HCT116 (cell line): ENCODE results near the gene MTHFS. TPM values are rescaled to one million over a fixed set of nuclear protein-coding genes. Genes with fewer than 3 reads are reported as not detected.

Experiments used
- ATAC-seq: fragments of 200-7000 bp; cut with Tn5 transposase; 2 replicates; pipeline ENCODE4 v1.9.1; 2020; ENCODE audit warnings: mild to moderate bottlenecking, moderate library complexity
- BruUV-seq: library from RNA; stranded (reverse); fragments of 400-500 nt; replicated peaks from 2 replicates; lab custom pipeline; 2021; lab: Mats Ljungman, UMichigan
- CTCF ChIA-PET: fragments of 300-600 bp; sonication (Branson Sonifier 250); formaldehyde crosslinking; loops from one replicate; lab custom pipeline; 2021; ENCODE audit warnings: antibody characterized with exemption; lab: Charles Lee
- POLR2A ChIA-PET: fragments of 300-600, 350-600 bp; sonication (Branson Sonifier 250); formaldehyde crosslinking; loops from one replicate; lab custom pipeline; 2021; ENCODE audit warnings: antibody characterized with exemption; lab: Charles Lee
- RAD21 ChIA-PET, 2 experiments: fragments of 300-600 bp; sonication (Branson Sonifier 250); formaldehyde crosslinking; loops; one replicate each; lab custom pipeline; 2023; ENCODE audit warnings: low total read pairs in 2 of 2; ENCODE audit not compliant: uncharacterized antibody in 2 of 2, unreplicated experiment in 2 of 2, low non-redundant PET in 1 of 2; lab: Charles Lee
- DNase-seq: peaks from one replicate; pipeline ENCODE4 v3.0.0-alpha.2; 2010; ENCODE audit warnings: low read depth, low spot score
- H2AFZ ChIP-seq: fragments of 200-600 bp; shearing (Covaris generic), sonication (generic); 2 replicates; pipeline ENCODE4 v1.6.1; 2017; ENCODE audit warnings: low read depth, mixed run types, mixed read lengths, antibody characterized with exemption, low read length; ENCODE audit not compliant: poor library complexity, severe bottlenecking
- H3K27ac ChIP-seq: 2 replicates; pipeline ENCODE4 v1.5.1; 2012; ENCODE audit warnings: low read depth, low read length
- H3K27me3 ChIP-seq: fragments of 200-600 bp; sonication (generic); 2 replicates; pipeline ENCODE4 v1.6.1; 2016; ENCODE audit warnings: mixed run types, low read length, mixed read lengths; ENCODE audit not compliant: insufficient read depth
- H3K36me3 ChIP-seq, 2 experiments: fragments of 200-500 bp in 1 of 2; fragments of 200-600 bp in 1 of 2; sonication (Bioruptor generic) in 1 of 2; sonication (generic) in 1 of 2; 2 replicates each; pipeline versions ENCODE4 v1.5.1 to v1.6.1; 2014 to 2016; ENCODE audit warnings: low read length in 2 of 2, inconsistent platforms in 1 of 2, mixed read lengths in 1 of 2, mixed run types in 1 of 2; ENCODE audit not compliant: insufficient read depth in 2 of 2, control insufficient read depth in 1 of 2
- H3K4me1 ChIP-seq, 2 experiments: fragments of 200-600 bp in 1 of 2; sonication (generic) in 1 of 2; 2 replicates each; pipeline versions ENCODE4 v1.5.1 to v1.6.1; 2012 to 2017; ENCODE audit warnings: low read length in 2 of 2, inconsistent platforms in 1 of 2, mild to moderate bottlenecking in 1 of 2, mixed read lengths in 1 of 2, mixed run types in 1 of 2, moderate library complexity in 1 of 2; ENCODE audit not compliant: insufficient read depth in 2 of 2, control insufficient read depth in 1 of 2
- H3K4me2 ChIP-seq: fragments of 200-600 bp; sonication (generic); 2 replicates; pipeline ENCODE4 v1.6.1; 2017; ENCODE audit warnings: mixed run types, low read length, mixed read lengths
- H3K4me3 ChIP-seq, 2 experiments: fragments of 200-600 bp in 1 of 2; sonication (generic) in 1 of 2; replicated peaks in 1 of 2; 2 replicates each; pipeline ENCODE4 v1.5.1; 2011 to 2016; ENCODE audit warnings: low read length in 2 of 2, control low read depth in 1 of 2, low read depth in 1 of 2, mild to moderate bottlenecking in 1 of 2, mixed read lengths in 1 of 2, mixed run types in 1 of 2
- H3K79me2 ChIP-seq: fragments of 200-600 bp; sonication (generic); 2 replicates; pipeline ENCODE4 v1.6.1; 2017; ENCODE audit warnings: mild to moderate bottlenecking, mixed run types, low read length, moderate library complexity, mixed read lengths; ENCODE audit not compliant: insufficient read depth
- H3K9ac ChIP-seq: fragments of 200-600 bp; sonication (generic); 2 replicates; pipeline ENCODE4 v1.6.1; 2016; ENCODE audit warnings: low read length, mixed read lengths
- H3K9me2 ChIP-seq: fragments of 200-600 bp; sonication (generic), shearing (Covaris generic); 2 replicates; pipeline ENCODE4 v1.6.1; 2017; ENCODE audit warnings: mixed run types, mild to moderate bottlenecking, moderate library complexity; ENCODE audit not compliant: insufficient read depth
- H3K9me3 ChIP-seq, 2 experiments: fragments of 200-500 bp in 1 of 2; fragments of 200-600 bp in 1 of 2; sonication (Bioruptor generic) in 1 of 2; sonication (generic) in 1 of 2; 2 replicates each; pipeline ENCODE4 v1.6.1; 2014 to 2017; ENCODE audit warnings: low read length in 2 of 2, mixed read lengths in 2 of 2, inconsistent platforms in 1 of 2, low read depth in 1 of 2, mild to moderate bottlenecking in 1 of 2, mixed run types in 1 of 2, moderate library complexity in 1 of 2; ENCODE audit not compliant: control insufficient read depth in 1 of 2, insufficient read depth in 1 of 2
- H4K20me1 ChIP-seq: fragments of 200-600 bp; sonication (generic), shearing (Covaris generic); 2 replicates; pipeline ENCODE4 v1.6.1; 2017; ENCODE audit warnings: mixed run types, mild to moderate bottlenecking, moderate library complexity; ENCODE audit not compliant: insufficient read depth
- CEBPB ChIP-seq: IDR thresholded peaks from 2 replicates; pipeline ENCODE4 v1.6.1; 2012; ENCODE audit warnings: low read depth
- CTCF ChIP-seq, 3 experiments: fragments of 200-600 bp in 1 of 3; sonication (generic) in 1 of 3; IDR thresholded peaks in 2 of 3; conservative IDR thresholded peaks in 1 of 3; 2 replicates each; pipeline ENCODE4 v1.5.1; 2012 to 2017; ENCODE audit warnings: low read depth in 2 of 3, low read length in 2 of 3, antibody characterized with exemption in 1 of 3, borderline replicate concordance in 1 of 3, control low read depth in 1 of 3, mild to moderate bottlenecking in 1 of 3, mixed read lengths in 1 of 3, mixed run types in 1 of 3, moderate library complexity in 1 of 3; ENCODE audit not compliant: insufficient read depth in 1 of 3
- EGR1 ChIP-seq: IDR thresholded peaks from 2 replicates; pipeline ENCODE4 v1.6.1; 2012; ENCODE audit warnings: low read depth
- EZH2phosphoT487 ChIP-seq: fragments of 200-600 bp; IDR thresholded peaks from 2 replicates; pipeline ENCODE4 v1.6.1; 2018; ENCODE audit warnings: antibody characterized with exemption, borderline replicate concordance
- JUND ChIP-seq: IDR thresholded peaks from 2 replicates; pipeline ENCODE4 v1.6.1; 2012
- POLR2AphosphoS5 ChIP-seq: IDR thresholded peaks from 2 replicates; pipeline ENCODE4 v1.6.1; 2011; ENCODE audit warnings: mild to moderate bottlenecking, low read depth, low read length, moderate library complexity
- RAD21 ChIP-seq: IDR thresholded peaks from 2 replicates; pipeline ENCODE4 v1.6.1; 2012; ENCODE audit warnings: low read depth, mild to moderate bottlenecking
- SIN3A ChIP-seq: IDR thresholded peaks from 2 replicates; pipeline ENCODE4 v1.6.1; 2012; ENCODE audit warnings: low read depth
- SP1 ChIP-seq: IDR thresholded peaks from 2 replicates; pipeline ENCODE4 v1.6.1; 2012; ENCODE audit warnings: low read depth
- SRF ChIP-seq: IDR thresholded peaks from 2 replicates; pipeline ENCODE4 v1.6.1; 2012; ENCODE audit warnings: low read depth
- TCF7L2 ChIP-seq: IDR thresholded peaks from 2 replicates; pipeline ENCODE4 v1.7.0; 2011; ENCODE audit warnings: borderline replicate concordance, inconsistent platforms; ENCODE audit not compliant: insufficient read depth, insufficient read length; ENCODE audit errors: extremely low read depth
- YY1 ChIP-seq: IDR thresholded peaks from 2 replicates; pipeline ENCODE4 v1.6.1; 2011; ENCODE audit warnings: low read length, low read depth, moderate library complexity, mild to moderate bottlenecking; ENCODE audit not compliant: insufficient replicate concordance; ENCODE audit errors: extremely low read depth
- intact Hi-C: fragments of 100-400 bp; cut with micrococcal nuclease; formaldehyde crosslinking; loops from 2 replicates; pipeline ENCODE4 v1.10.0; 2022
- total RNA-seq: library from RNA; stranded (reverse); gene quantifications from one replicate; pipeline ENCODE4 v1.2.1, GENCODE V29; 2021; ENCODE audit not compliant: unreplicated experiment
- TF ChIP-seq, protein P1 (sequence below): IDR thresholded peaks from 2 replicates; pipeline ENCODE4 v1.6.1; 2012

MTHFS gene
- total RNA-seq, 1 experiment from 2014 or later: 30.5 TPM

DNA sequence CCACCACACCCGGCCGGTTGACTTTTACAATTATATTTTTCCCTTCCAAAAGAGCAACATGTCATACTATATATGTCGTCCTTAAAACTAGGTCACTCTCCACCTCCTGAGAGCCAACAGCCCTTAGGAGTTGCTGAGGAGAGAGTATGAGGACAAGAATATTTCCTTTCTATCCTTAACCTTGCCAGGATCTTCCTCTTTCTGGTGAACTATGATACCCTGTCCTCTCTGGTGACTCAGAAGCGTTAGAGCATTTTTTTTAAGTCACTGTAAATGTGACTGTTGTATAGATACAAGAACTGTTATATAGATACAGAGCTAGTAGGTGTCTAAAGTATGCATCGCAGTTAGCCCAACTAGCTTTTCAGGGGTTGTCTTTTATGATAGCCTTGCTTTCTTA, 33.7 kb upstream of the MTHFS start:
- Histone ChIP-seq H3K27ac (no peak overlapping the region), H3K9me3 (no peaks in the 10 kb centered on the region), H4K20me1 (no peaks in the 10 kb centered on the region), H3K4me1 (no peaks in the 10 kb centered on the region), H3K27me3 (no peaks in the 10 kb centered on the region), H3K36me3 (no peaks in the 10 kb centered on the region), H2AFZ (no peak overlapping the region), H3K79me2 (no peaks in the 10 kb centered on the region), H3K4me2 (no peak overlapping the region), H3K9me2 (no peaks in the 10 kb centered on the region), H3K4me3 (no peak overlapping the region), H3K9ac (no peak overlapping the region)
- RAD21 ChIA-PET: no interaction called here
- intact Hi-C loops: no loop called here
- ATAC-seq: no peak
- CTCF ChIA-PET: no interaction called here
- BruUV-seq: no TSS peak
- no peak for DNase-seq
- POLR2A ChIA-PET: no interaction called here
- TF ChIP-seq CTCF (IDR thresholded peaks at IDR 0.05 in 2 of 3, conservative IDR thresholded peaks at IDR 0.05 in 1 of 3; ENCODE audit: borderline replicate concordance in 1 of 3, insufficient read depth in 1 of 3, low read depth in 2 of 3, low read length in 2 of 3): no peak
- no peak for TF ChIP-seq YY1
- no peak for TF ChIP-seq CEBPB
- no peak for TF ChIP-seq SRF
- no peak for TF ChIP-seq JUND
- no peak for TF ChIP-seq EGR1
- TF ChIP-seq, protein P1, sequence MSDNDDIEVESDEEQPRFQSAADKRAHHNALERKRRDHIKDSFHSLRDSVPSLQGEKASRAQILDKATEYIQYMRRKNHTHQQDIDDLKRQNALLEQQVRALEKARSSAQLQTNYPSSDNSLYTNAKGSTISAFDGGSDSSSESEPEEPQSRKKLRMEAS: no peak
- no peak for TF ChIP-seq SIN3A
- TF ChIP-seq, all 23 proteins: peak for 0

DNA sequence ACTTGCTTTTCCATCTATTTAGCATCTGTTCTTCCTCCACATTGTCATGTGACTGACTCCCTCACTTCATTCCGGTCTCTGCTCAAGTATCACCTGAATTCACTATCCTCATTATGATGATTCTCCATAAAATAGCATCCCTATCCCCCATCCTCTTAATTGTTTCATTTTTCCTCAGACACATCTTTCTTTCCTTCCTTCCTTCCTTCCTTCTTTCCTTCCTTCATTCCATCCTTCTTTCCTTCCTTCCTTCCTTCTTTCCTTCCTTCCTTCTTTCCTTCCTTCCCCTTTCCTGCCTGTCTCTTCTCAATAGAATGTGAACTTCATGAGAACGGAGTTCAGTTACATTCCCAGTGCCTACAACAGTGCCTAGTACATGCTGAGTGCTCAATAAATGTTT, 32.6 kb upstream of the MTHFS start:
- Histone ChIP-seq H3K9me2 (no peaks in the 10 kb centered on the region), H3K4me2 (no peak overlapping the region), H3K27ac (no peak overlapping the region), H3K9me3 (no peaks in the 10 kb centered on the region), H3K4me1 (peaks cover 2 to 4% of the 10 kb centered on the region in 2 experiments; a peak in 3 of 4 replicates), H3K36me3 (no peaks in the 10 kb centered on the region), H2AFZ (no peak overlapping the region), H3K79me2 (no peaks in the 10 kb centered on the region), H3K27me3 (no peaks in the 10 kb centered on the region), H4K20me1 (no peaks in the 10 kb centered on the region)
- ChIA-PET RAD21 (no interaction called here), CTCF (no interaction called here)
- ATAC-seq: no peak
- intact Hi-C loops: no loop called here
- TF ChIP-seq SP1 (no peak), EZH2phosphoT487 (no peak), POLR2AphosphoS5 (no peak), TCF7L2 (no peak), RAD21 (no peak), CTCF (IDR thresholded peaks at IDR 0.05 in 2 of 3, conservative IDR thresholded peaks at IDR 0.05 in 1 of 3; ENCODE audit: borderline replicate concordance in 1 of 3, insufficient read depth in 1 of 3, low read depth in 2 of 3, low read length in 2 of 3) (no peak)
- TF ChIP-seq, all 23 proteins: peak for 0
- no peak overlapping the region for H3K4me3 ChIP-seq
- DNase-seq: no peak
- POLR2A ChIA-PET: no interaction called here
- no TSS peak for BruUV-seq
- H3K9ac ChIP-seq: no peak overlapping the region
